Brain microvascular endothelial cell (primary cell): Measurements from ENCODE around the gene ATAD5.
"Not testable (repeated sequence)": the region's sequence is repeated elsewhere in the genome, so short reads cannot be mapped to it uniquely, and the experiment has no call there.

Source experiments
- DNase-seq: peaks from one replicate; pipeline ENCODE4 v3.0.0-alpha.2; 2020
- H3K27ac ChIP-seq: fragments of 250-450 bp; sonication (Bioruptor Pico); 2 replicates; pipeline ENCODE4 v1.5.1; 2020; ENCODE audit warnings: mild to moderate bottlenecking, moderate library complexity
- H3K27me3 ChIP-seq: fragments of 250-450 bp; sonication (Bioruptor Pico); replicated peaks from 2 replicates; pipeline ENCODE4 v1.5.1; 2020; ENCODE audit warnings: mild to moderate bottlenecking
- H3K36me3 ChIP-seq: fragments of 250-450 bp; sonication (Bioruptor Pico); replicated peaks from 2 replicates; pipeline ENCODE4 v1.5.1; 2020; ENCODE audit warnings: mild to moderate bottlenecking
- H3K4me3 ChIP-seq: 2 replicates; pipeline ENCODE4 v1.5.1; 2011; ENCODE audit warnings: low read depth, mild to moderate bottlenecking, control low read depth, low read length, moderate library complexity
- in situ Hi-C: cut with HindIII; loops from 2 replicates; pipeline ENCODE4 v1.10.0; 2017; ENCODE audit warnings: low sequenced_read_pairs, low pct_ligation_motif_present
- TF ChIP-seq, protein P1 (sequence below): IDR thresholded peaks from 2 replicates; pipeline ENCODE4 v1.5.1; 2011; ENCODE audit warnings: low read depth, mild to moderate bottlenecking, moderate library complexity, low read length, control low read depth, inconsistent platforms; ENCODE audit errors: missing control alignments

ATAD5 gene

DNA sequence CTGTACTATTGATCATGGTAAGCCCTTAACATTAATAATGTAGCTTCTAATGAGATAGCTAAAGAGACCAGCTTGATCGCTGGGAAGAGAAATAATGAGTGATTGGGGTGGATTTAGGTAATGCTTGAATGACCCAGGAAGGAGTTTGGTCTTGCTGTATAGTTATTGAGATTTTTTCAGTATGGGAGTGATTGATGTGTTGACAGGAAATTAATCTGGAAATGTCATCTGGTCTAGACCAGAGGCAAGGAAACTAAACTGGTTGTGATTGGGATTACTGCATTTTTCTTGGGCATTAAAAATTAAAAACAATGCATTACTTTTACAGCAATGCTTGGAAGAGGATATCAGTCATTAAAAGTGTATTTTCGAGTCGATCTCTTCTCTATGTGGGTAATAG lies 62.5 kb downstream of the ATAD5 start:
- in situ Hi-C loops = no loop called here
- DNase-seq = no peak
- Histone ChIP-seq H3K4me3 (no peak overlapping the region), H3K27me3 (no peaks in the 10 kb centered on the region), H3K36me3 (peaks cover 7% of the 10 kb centered on the region), H3K27ac (no peak overlapping the region)
- TF ChIP-seq, protein P1, sequence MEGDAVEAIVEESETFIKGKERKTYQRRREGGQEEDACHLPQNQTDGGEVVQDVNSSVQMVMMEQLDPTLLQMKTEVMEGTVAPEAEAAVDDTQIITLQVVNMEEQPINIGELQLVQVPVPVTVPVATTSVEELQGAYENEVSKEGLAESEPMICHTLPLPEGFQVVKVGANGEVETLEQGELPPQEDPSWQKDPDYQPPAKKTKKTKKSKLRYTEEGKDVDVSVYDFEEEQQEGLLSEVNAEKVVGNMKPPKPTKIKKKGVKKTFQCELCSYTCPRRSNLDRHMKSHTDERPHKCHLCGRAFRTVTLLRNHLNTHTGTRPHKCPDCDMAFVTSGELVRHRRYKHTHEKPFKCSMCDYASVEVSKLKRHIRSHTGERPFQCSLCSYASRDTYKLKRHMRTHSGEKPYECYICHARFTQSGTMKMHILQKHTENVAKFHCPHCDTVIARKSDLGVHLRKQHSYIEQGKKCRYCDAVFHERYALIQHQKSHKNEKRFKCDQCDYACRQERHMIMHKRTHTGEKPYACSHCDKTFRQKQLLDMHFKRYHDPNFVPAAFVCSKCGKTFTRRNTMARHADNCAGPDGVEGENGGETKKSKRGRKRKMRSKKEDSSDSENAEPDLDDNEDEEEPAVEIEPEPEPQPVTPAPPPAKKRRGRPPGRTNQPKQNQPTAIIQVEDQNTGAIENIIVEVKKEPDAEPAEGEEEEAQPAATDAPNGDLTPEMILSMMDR = no peak

DNA sequence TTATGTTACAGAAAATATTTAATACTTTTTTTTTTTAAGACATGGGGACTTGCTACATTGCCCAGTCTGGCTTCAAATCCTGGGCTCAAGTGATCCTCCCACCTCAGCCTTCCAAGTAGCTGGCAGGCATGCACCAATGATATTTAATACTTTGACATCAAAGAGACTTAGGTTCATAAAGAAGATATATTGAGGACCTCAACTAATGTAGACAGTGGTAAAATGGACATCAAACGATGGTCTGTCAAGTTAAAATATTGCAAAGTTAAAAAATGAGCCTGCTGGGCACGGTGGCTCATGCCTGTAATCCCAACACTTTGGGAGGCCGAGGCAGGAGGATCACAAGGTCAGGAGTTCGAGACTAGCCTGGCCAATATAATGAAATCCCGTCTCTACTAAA lies 65.5 kb downstream of the ATAD5 start:
- peaks cover 20% of the 10 kb centered on the region for H3K36me3 ChIP-seq
- no peak overlapping the region for H3K4me3 ChIP-seq
- TF ChIP-seq, protein P1 = no peak
- H3K27me3 ChIP-seq = no peaks in the 10 kb centered on the region
- no peak overlapping the region for H3K27ac ChIP-seq
- no peak for DNase-seq
- in situ Hi-C loops = no loop called here

DNA sequence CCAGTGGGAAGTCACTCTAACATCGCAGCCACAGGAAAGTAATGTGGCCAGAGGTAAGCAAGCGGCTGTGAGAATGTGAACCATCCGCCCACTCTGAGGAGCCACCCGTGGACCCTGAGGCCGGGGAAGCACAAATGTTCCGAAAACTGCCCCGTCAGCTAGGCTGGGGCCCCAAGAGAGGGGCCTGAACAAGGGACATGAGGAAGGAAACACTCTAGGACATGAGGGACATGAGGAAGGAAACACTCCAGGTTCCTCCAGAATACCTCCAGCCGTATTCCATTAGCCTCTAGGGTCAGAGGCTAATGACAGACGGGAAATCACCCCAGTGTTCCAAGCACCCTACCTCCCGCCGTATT lies 74.0 kb downstream of the ATAD5 start:
- Histone ChIP-seq H3K27me3 (no peaks in the 10 kb centered on the region), H3K36me3 (peaks cover 10% of the 10 kb centered on the region), H3K4me3 (peak overlapping the region; percentile 95), H3K27ac (peak overlapping the region; percentile 64)
- peak; percentile 22 for DNase-seq
- in situ Hi-C loops = no loop called here
- TF ChIP-seq, protein P1 = no peak

DNA sequence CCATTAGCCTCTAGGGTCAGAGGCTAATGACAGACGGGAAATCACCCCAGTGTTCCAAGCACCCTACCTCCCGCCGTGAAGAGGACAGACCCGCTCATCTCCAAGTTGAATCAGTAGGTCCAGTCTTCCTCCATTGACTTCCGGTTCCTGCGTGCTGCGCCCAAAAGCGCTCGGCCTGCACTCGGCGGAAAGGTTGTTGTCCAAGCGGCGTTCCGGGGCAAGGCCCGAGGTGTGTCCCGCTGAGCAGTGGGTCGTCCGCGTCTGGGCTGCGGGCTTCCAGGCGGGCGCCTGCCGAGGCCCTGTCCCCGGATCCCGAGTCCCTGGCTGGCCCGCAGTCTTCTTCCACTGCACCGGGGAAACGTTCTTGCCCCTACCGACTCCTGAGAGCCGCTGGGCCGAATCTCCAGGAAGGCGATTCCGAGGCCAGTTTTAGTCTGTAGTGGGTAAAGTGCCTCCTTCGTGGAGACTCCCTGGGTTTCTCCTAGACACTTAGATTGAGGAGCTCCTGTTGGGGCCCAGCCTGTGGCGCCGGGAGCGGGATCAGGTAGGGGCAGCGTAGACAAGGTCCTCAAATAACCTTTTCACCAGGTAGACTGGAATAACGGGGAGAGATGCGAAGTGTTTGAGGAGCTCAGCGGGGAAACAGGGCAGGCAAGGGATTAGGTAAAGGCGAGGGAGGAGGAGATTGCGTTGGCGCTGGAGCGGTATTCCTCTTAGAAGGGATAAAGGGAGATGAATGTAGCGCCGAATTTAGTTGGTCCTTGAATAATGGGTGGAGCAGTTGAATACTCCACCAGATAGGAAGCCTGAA lies 74.5 kb downstream of the ATAD5 start, which contains the start of gene TEFM:
Gene TEFM (minus strand): TSS at position 138 of the 811 bp plus-strand sequence. CDS start 40 bp downstream, at position 98.
- peak within 1 kb of the TSS; percentile 95 for H3K4me3 ChIP-seq
- DNase-seq = peak; percentile 90
- H3K27ac ChIP-seq = peak within 1 kb of the TSS; percentile 64
- in situ Hi-C loops = no loop called here
- no peaks in the 10 kb centered on the region for H3K27me3 ChIP-seq
- H3K36me3 ChIP-seq = peaks cover 8% of the 10 kb centered on the region
- TF ChIP-seq, protein P1 = no peak

DNA sequence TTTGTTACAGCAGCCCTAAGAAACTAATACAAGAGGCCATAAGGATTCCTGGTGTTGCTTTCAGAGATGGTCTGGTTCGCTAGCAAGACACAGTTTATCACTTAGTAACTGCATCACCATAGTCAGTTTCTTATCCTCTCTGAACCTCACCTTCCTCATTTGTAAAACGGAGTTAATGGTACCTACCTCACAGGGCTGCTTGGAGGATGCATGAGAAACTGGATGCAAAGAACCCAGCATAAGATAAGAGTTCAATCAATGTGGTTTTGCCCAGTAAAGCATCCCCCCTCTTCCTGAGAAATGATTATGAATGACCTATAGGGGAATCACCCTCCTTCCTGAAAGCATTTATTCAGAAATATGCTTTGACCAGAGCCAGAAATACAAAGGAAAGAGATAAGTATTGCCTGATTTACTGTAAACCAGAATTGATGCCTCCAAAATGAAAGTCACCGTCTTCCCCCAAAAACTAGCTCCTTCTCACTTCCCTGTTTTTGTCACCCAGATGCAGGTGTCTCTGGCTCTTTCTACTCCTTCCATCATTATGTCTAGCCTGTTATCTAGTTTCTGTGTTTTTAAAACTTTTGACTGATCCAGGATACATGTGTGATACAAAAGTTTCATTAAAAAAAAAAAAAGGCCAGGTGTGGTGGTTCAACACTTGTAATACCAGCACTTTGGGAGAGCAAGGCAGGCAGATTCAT lies 77.1 kb downstream of the ATAD5 start:
- TF ChIP-seq, protein P1 = no peak
- Histone ChIP-seq H3K27me3 (no peaks in the 10 kb centered on the region), H3K4me3 (no peak overlapping the region), H3K36me3 (no peaks in the 10 kb centered on the region), H3K27ac (no peak overlapping the region)
- DNase-seq = no peak
- in situ Hi-C loops = no loop called here

DNA sequence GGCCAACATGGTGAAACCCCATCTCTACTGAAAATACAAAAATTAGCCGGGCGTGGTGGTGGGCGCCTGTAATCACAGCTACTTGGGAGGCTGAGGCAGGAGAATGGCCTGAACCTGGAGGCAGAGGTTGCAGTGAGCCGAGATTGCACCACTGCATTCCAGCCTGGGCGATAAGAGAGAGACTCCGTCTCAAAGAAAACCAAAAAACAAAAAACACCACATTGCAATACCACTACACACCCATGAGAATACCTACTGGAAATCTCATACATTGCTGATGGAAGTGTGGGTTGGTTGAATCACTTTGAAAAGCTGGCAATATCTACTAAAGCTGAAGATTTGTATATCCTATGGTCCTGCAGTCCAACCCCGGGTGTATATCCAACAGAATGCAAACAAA lies 78.4 kb downstream of the ATAD5 start:
- DNase-seq, H3K27me3 ChIP-seq, H3K4me3 ChIP-seq, in situ Hi-C loops, H3K27ac ChIP-seq, H3K36me3 ChIP-seq: not testable (repeated sequence)
